ENCODE results near the gene ALOX15B.

Gene ALOX15B

DNA sequence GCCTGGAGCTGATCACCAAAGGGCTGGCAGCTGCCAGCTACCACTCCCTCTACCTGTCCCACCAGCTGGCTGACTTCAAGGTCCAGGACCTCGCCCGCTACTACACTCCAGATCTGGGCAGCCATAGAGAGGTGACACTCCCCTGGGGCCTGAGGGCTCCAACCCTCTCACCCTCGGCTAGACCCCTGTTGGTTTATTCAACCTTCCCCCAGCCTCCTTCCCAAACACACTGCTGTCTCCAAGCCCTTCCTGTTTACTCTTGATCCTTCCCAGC lies 30.7 kb downstream of the ALOX15B start:
- DNase-seq (ENCODE audit: low read depth in 1 of 2, low spot score in 1 of 2): no peak
- TF ChIP-seq GABPA (IDR thresholded peaks at IDR 0.05; ENCODE audit: low read depth) (no peak), SPI1 (IDR thresholded peaks at IDR 0.05; ENCODE audit: borderline replicate concordance, low read depth) (no peak), POLR2AphosphoS5 (IDR thresholded peaks at IDR 0.05; ENCODE audit: low read depth) (no peak)
- TF ChIP-seq, protein P1, sequence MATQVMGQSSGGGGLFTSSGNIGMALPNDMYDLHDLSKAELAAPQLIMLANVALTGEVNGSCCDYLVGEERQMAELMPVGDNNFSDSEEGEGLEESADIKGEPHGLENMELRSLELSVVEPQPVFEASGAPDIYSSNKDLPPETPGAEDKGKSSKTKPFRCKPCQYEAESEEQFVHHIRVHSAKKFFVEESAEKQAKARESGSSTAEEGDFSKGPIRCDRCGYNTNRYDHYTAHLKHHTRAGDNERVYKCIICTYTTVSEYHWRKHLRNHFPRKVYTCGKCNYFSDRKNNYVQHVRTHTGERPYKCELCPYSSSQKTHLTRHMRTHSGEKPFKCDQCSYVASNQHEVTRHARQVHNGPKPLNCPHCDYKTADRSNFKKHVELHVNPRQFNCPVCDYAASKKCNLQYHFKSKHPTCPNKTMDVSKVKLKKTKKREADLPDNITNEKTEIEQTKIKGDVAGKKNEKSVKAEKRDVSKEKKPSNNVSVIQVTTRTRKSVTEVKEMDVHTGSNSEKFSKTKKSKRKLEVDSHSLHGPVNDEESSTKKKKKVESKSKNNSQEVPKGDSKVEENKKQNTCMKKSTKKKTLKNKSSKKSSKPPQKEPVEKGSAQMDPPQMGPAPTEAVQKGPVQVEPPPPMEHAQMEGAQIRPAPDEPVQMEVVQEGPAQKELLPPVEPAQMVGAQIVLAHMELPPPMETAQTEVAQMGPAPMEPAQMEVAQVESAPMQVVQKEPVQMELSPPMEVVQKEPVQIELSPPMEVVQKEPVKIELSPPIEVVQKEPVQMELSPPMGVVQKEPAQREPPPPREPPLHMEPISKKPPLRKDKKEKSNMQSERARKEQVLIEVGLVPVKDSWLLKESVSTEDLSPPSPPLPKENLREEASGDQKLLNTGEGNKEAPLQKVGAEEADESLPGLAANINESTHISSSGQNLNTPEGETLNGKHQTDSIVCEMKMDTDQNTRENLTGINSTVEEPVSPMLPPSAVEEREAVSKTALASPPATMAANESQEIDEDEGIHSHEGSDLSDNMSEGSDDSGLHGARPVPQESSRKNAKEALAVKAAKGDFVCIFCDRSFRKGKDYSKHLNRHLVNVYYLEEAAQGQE (IDR thresholded peaks at IDR 0.05; ENCODE audit: insufficient replicate concordance, low read depth): no peak
- TF ChIP-seq, protein P2, sequence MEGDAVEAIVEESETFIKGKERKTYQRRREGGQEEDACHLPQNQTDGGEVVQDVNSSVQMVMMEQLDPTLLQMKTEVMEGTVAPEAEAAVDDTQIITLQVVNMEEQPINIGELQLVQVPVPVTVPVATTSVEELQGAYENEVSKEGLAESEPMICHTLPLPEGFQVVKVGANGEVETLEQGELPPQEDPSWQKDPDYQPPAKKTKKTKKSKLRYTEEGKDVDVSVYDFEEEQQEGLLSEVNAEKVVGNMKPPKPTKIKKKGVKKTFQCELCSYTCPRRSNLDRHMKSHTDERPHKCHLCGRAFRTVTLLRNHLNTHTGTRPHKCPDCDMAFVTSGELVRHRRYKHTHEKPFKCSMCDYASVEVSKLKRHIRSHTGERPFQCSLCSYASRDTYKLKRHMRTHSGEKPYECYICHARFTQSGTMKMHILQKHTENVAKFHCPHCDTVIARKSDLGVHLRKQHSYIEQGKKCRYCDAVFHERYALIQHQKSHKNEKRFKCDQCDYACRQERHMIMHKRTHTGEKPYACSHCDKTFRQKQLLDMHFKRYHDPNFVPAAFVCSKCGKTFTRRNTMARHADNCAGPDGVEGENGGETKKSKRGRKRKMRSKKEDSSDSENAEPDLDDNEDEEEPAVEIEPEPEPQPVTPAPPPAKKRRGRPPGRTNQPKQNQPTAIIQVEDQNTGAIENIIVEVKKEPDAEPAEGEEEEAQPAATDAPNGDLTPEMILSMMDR (IDR thresholded peaks at IDR 0.05; ENCODE audit: insufficient read depth, low read length): no peak
- no peak overlapping the region for H3K27ac ChIP-seq (replicated peaks)
- H3K27me3 ChIP-seq (ENCODE audit: insufficient read depth, poor library complexity, severe bottlenecking): no peaks in the 10 kb centered on the region
- H3K4me3 ChIP-seq (replicated peaks; ENCODE audit: insufficient read depth, low read length): no peak overlapping the region

DNA sequence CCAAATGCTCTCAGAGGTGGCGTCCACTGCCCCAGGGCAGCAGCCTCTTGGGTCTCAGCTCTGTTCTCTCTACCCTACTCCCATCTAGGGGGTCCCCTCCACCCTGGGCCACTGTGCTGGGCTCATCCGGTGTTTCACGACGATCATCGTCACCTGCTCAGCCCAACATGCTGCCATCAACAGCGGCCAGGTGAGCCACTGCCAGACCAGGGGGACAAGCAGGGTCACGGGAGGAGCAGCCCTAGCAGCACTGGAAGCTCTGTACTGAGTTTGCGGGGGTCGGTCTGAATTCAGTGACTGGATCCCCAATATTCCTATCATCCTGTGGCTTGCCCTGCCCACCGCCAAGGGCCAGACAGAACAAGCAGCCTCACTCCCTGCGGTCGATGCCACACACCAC lies 32.6 kb downstream of the ALOX15B start:
- Histone ChIP-seq H3K4me3 (replicated peaks; ENCODE audit: insufficient read depth, low read length) (no peak overlapping the region), H3K27me3 (ENCODE audit: insufficient read depth, poor library complexity, severe bottlenecking) (no peaks in the 10 kb centered on the region), H3K27ac (replicated peaks) (no peak overlapping the region)
- DNase-seq (ENCODE audit: low read depth in 1 of 2, low spot score in 1 of 2): no peak
- TF ChIP-seq, protein P1 (IDR thresholded peaks at IDR 0.05; ENCODE audit: insufficient replicate concordance, low read depth): no peak
- TF ChIP-seq SPI1 (IDR thresholded peaks at IDR 0.05; ENCODE audit: borderline replicate concordance, low read depth) (no peak), POLR2AphosphoS5 (IDR thresholded peaks at IDR 0.05; ENCODE audit: low read depth) (no peak), GABPA (IDR thresholded peaks at IDR 0.05; ENCODE audit: low read depth) (no peak)
- TF ChIP-seq, protein P2 (IDR thresholded peaks at IDR 0.05; ENCODE audit: insufficient read depth, low read length): no peak

DNA sequence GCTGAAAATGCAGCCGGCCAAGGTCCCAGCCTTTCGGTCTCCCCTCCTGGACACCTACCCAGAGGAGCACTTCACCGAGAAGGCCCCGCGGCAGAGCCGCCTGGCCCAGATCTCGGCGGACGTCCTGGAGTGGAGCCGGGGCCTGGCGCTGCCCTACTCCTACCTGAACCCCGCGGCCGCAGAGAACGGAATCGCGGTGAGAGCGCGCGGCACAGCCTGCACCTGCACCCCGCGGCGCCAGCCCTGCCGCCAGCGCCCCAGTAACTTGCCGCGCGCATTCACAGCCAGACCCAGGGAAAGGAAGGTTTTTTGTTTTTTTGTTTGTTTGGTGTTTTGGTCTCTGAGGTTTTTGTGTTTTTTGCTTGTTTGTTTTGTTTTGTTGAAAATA lies 33.5 kb downstream of the ALOX15B start:
- H3K27ac ChIP-seq (replicated peaks): no peak overlapping the region
- TF ChIP-seq, protein P2 (IDR thresholded peaks at IDR 0.05; ENCODE audit: insufficient read depth, low read length): no peak
- TF ChIP-seq SPI1 (IDR thresholded peaks at IDR 0.05; ENCODE audit: borderline replicate concordance, low read depth): no peak
- TF ChIP-seq GABPA (IDR thresholded peaks at IDR 0.05; ENCODE audit: low read depth): no peak
- no peak overlapping the region for H3K4me3 ChIP-seq (replicated peaks; ENCODE audit: insufficient read depth, low read length)
- H3K27me3 ChIP-seq (ENCODE audit: insufficient read depth, poor library complexity, severe bottlenecking): no peaks in the 10 kb centered on the region
- DNase-seq (ENCODE audit: low read depth in 1 of 2, low spot score in 1 of 2): no peak

DNA sequence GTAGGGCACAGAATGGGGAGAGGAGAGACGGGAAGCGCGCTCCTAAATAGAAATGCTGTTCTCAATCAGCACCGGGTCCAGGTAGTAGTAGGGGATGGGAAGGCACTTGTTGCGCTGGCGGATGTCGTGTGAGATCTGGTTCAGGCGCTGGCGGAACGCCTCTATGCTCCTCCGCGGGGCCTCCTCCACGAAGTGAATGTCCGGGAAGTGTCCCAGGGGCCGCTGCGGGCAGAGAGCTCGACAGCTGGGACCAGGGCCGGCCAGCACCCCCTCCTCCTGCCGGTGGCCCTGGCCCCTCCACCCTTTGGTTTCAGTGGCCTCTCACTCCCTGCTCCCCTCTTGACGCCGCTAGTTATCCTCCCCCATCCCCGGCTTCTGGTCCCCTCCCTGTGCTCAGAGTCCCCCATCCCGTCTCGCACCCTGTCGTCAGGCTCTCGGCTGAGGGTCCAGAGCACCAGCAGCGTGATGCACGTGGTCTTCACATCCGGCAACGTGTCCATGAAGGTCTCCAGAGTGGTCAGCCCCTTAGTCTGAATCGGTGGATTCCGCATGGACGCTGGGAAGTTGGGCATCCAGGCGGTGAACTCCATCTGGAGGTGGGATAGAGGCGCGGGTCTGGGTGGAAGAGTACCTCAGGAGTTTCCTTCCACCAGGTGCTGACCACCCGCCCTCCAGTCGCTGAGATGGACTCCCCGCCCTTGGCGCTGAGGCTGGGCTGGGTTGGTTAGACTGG lies 34.0 kb downstream of the ALOX15B start:
- TF ChIP-seq POLR2AphosphoS5 (IDR thresholded peaks at IDR 0.05; ENCODE audit: low read depth): no peak
- TF ChIP-seq SPI1 (IDR thresholded peaks at IDR 0.05; ENCODE audit: borderline replicate concordance, low read depth): no peak
- TF ChIP-seq, protein P1 (IDR thresholded peaks at IDR 0.05; ENCODE audit: insufficient replicate concordance, low read depth): no peak
- TF ChIP-seq, protein P2 (IDR thresholded peaks at IDR 0.05; ENCODE audit: insufficient read depth, low read length): no peak
- no peak for TF ChIP-seq GABPA (IDR thresholded peaks at IDR 0.05; ENCODE audit: low read depth)
- H3K27me3 ChIP-seq (ENCODE audit: insufficient read depth, poor library complexity, severe bottlenecking): no peaks in the 10 kb centered on the region
- no peak overlapping the region for H3K4me3 ChIP-seq (replicated peaks; ENCODE audit: insufficient read depth, low read length)
- no peak for DNase-seq (ENCODE audit: low read depth in 1 of 2, low spot score in 1 of 2)
- H3K27ac ChIP-seq (replicated peaks): no peak overlapping the region
